Skeletal muscle cell (primary cell): ENCODE data around the gene ANO8.

ENCODE experiments used
- DNase-seq: peaks from one replicate; pipeline ENCODE4 v3.0.0-alpha.2; 2010; ENCODE audit warnings: low read depth
- H3K4me3 ChIP-seq: 2 replicates; pipeline ENCODE4 v1.5.1; 2011; ENCODE audit warnings: low read depth, mild to moderate bottlenecking, control low read depth, low read length, moderate library complexity

Gene ANO8

DNA sequence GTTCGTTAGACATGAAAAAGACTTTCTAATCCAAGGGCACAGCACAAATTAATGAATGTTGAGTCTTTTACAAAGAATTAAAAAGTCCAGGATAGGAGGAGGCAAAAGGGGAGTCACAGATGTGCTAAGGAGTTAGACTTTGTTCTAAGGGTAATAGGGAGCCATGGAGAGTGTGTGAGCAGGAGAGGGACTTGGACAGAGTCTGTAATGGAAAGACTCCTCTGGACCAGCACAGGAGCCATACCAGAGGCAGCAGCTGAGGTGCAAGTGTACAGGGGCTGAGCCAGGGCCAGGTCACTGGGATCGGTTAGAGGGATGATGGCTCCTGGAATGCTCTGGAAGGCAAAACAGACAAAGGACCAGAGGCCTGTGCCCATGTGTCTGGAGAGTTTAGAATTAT is 13.2 kb upstream of the ANO8 start:
- no peak overlapping the region for H3K4me3 ChIP-seq
- no peak for DNase-seq

DNA sequence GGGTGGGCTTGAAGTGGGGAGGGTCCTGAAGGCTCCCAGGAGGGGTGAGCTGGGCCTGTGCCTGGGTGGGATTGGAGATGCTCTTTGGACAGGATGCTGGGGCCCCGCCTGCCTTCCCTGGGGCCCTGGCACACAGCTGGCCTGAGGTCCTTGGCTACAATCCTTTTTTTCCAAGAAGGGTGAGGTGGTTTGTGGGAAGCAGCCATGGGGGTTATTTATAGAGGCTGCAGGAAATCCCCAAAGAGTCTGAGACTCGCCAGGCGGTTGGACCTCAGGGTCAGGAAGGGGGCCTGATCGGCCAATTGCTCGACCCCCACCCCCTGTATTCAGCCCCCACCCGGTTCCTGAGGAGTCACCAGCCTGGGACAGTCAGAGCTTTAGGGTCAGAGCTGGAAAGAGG is 12.7 kb upstream of the ANO8 start:
- no peak for DNase-seq

GRCh38 chr19:17346109-17346671 is 11.5 kb upstream of the ANO8 start:
- H3K4me3 ChIP-seq, result no peak overlapping the region
- DNase-seq, result no peak

More for the DNA sequence above, 12.7 kb upstream of the ANO8 start:
- no peak overlapping the region for H3K4me3 ChIP-seq

- no peak overlapping the region for H3K4me3 ChIP-seq
- DNase-seq, result no peak
Observed at GRCh38 chr19:17341845-17342244, 7.2 kb upstream of the ANO8 start.

DNA sequence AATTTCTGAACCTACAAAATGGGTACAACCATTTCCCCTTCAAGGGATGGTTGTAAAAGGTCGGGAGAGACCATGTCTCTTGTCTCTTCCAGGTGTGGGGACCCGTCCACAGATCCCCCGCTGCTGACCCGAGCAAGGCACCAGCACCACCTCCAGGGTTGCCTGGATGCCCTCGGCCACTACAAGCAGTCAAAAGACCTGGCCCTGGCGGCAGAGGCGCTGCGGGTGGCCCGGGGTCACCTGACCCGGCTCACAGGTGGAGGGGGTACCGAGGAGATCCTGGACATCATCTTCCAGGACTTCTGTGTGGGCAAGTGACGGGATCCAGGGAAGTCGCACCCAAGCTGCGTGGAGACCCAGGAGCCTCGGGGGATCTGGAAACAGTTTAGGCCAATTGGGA is 6.7 kb upstream of the ANO8 start:
- DNase-seq, result no peak
- no peak overlapping the region for H3K4me3 ChIP-seq

DNA sequence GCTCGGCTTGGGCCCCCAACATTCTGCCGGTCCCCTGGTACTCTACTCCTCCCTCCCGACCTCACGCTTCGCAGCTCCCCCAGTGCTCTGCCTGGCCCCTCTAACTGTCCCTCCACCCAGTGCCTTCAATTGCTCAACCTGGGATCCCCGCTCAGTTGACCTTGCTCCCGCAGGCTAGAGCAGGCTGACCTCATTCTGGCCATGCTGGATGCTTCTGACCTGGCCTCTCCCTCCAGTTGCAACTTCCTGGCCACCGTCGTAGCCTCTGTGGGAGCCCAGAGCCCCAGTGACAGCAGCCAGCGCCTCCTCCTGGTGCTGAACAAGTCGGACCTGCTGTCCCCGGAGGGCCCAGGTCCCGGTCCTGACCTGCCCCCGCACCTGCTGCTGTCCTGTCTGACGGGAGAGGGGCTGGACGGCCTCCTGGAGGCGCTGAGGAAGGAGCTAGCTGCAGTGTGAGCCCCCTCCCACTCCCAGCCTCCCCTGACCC is 6.3 kb upstream of the ANO8 start:
- DNase-seq, result no peak
- H3K4me3 ChIP-seq, result no peak overlapping the region

GRCh38 chr19:17340302-17340870 is 5.7 kb upstream of the ANO8 start:
- no peak for DNase-seq
- H3K4me3 ChIP-seq, result no peak overlapping the region

DNA sequence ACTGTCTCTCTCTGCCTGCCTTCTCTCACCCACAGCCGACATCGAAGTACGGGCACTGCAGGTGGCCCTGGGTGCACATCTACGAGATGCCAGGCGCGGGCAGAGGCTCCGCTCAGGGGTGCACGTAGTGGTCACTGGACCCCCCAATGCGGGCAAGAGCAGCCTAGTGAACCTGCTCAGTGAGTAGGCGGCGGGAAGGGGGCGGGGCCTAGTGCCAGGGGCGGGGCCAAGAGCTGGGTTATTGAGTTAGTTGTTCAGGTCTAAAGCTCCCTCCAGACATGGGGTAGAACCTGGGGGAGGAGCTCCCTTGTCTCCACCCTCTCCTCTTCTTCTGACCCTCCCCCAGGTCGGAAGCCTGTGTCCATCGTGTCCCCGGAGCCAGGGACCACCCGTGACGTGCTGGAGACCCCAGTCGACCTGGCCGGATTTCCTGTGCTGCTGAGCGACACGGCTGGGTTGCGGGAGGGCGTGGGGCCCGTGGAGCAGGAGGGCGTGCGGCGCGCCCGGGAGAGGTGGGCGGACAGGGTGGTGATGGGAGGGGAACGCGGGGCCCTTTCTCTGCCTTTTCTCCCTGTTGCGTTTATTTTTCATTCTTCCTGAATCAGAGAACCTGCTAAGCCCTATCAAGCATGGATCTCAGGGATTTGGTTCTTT is 4.6 kb upstream of the ANO8 start:
- H3K4me3 ChIP-seq, result no peak overlapping the region
- no peak for DNase-seq

- no peak for DNase-seq
- peak overlapping the region; percentile 69 for H3K4me3 ChIP-seq
Observed at GRCh38 chr19:17338433-17339078, 3.9 kb upstream of the ANO8 start.

DNA sequence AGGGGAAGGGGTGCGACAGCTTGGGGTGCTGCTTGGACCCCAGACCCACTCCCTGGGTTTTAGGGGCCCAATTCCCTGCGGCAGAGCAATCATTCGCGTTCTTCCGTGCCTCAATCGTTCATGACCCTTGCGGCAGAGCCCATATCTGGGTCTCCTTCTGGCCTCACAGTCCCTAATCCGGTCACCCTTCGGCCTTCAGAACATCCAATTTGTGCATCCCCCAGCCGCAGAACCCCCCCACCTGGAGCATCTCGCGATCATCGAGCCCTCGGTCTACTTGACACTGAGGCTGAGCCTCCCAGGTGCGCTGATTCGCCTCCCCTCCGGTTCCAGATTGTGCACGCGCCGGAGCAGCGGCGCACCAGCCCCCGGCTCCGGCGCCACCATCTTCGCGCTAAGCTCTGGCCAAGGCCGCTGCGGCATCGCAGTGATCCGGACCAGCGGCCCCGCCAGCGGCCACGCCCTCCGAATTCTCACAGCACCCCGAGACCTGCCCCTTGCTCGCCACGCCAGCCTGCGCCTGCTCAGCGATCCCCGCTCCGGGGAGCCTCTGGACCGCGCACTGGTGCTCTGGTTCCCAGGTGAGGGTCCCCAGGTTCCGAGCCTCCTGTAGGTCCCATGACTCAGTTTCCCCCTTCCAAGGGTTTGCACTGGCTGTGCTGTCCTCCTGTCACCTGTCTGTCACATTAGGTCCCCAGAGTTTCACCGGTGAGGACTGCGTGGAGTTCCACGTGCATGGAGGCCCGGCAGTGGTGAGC is 3.2 kb upstream of the ANO8 start:
- no peak for DNase-seq

GRCh38 chr19:17336872-17337674 is 2.4 kb upstream of the ANO8 start, which contains the start of gene GTPBP3:
Gene GTPBP3, plus strand, starts transcription at chr19:17337553. Its CDS starts 59 bp downstream, at chr19:17337612.
- peak within 1 kb of the TSS; percentile 69 for H3K4me3 ChIP-seq
- DNase-seq, result peak; percentile 94

More for the DNA sequence above, 3.2 kb upstream of the ANO8 start:
- peak overlapping the region; percentile 69 for H3K4me3 ChIP-seq

- no peak overlapping the region for H3K4me3 ChIP-seq
Observed at GRCh38 chr19:17335575-17335974, 920 bp upstream of the ANO8 start.

GRCh38 chr19:17333611-17334413 is 843 bp downstream of the ANO8 start:
- H3K4me3 ChIP-seq, result peak overlapping the region; percentile 79
- DNase-seq, result no peak

More at GRCh38 chr19:17335575-17335974, 920 bp upstream of the ANO8 start:
- DNase-seq, result no peak

GRCh38 chr19:17332677-17333581 is 1.7 kb downstream of the ANO8 start:
- no peak overlapping the region for H3K4me3 ChIP-seq
- DNase-seq, result no peak

DNA sequence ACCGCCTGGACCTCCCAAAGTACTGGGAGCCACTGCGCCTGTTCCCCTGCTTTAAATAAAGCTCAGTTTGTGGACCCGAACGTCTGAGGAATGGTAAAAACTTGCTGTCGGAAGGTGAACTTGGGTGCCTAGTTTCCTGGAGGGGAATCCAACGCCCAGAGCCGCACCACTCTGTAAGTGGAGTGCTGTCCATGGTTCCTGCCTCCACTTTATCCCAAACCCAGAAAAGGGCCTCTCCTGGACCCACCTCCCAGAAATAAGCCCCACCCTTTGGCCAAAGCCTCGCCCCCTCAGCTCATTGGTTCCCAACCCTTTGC is 2.3 kb downstream of the ANO8 start:
- no peak overlapping the region for H3K4me3 ChIP-seq
- DNase-seq, result no peak

GRCh38 chr19:17331045-17331558 is 3.6 kb downstream of the ANO8 start:
- H3K4me3 ChIP-seq, result no peak overlapping the region
- DNase-seq, result no peak
